8988T (cell line): ENCODE measurements around the gene ALB.

ENCODE experiments used
- DNase-seq: peaks from one replicate; pipeline ENCODE4 v3.0.0; 2011

The ALB gene

GRCh38 chr4:73452953-73453700, 49.0 kb downstream of the ALB start:
- DNase-seq: no peak

- no peak for DNase-seq
These were observed 49.6 kb downstream of the ALB start for GRCh38 chr4:73453701-73454005.

- DNase-seq: no peak
These were observed 50.8 kb downstream of the ALB start for GRCh38 chr4:73454920-73455319.

GRCh38 chr4:73456177-73457022, 52.3 kb downstream of the ALB start:
- no peak for DNase-seq

GRCh38 chr4:73458184-73459047, 54.3 kb downstream of the ALB start:
- DNase-seq: no peak

GRCh38 chr4:73459048-73459421, 54.9 kb downstream of the ALB start:
- no peak for DNase-seq

- no peak for DNase-seq
These were observed 56.9 kb downstream of the ALB start for GRCh38 chr4:73460913-73461522.

GRCh38 chr4:73468170-73468569, 64.1 kb downstream of the ALB start:
- DNase-seq: no peak

- DNase-seq: no peak
These were observed 66.6 kb downstream of the ALB start for GRCh38 chr4:73470728-73471127.
